B cell (primary cell): Measurements from ENCODE around the gene TYSND1.

ENCODE experiments used
- EZH2 ChIP-seq: IDR thresholded peaks from 2 replicates; pipeline ENCODE4 v1.6.1; 2012; ENCODE audit warnings: borderline replicate concordance, low read depth, mild to moderate bottlenecking, moderate library complexity, low read length; ENCODE audit not compliant: insufficient read depth, poor library complexity, severe bottlenecking
- TF ChIP-seq, protein P1 (sequence below): fragments of 200-600 bp; IDR thresholded peaks from one replicate; pipeline ENCODE4 v1.8.0; 2022; ENCODE audit warnings: antibody characterized with exemption, mild to moderate bottlenecking

DNA sequence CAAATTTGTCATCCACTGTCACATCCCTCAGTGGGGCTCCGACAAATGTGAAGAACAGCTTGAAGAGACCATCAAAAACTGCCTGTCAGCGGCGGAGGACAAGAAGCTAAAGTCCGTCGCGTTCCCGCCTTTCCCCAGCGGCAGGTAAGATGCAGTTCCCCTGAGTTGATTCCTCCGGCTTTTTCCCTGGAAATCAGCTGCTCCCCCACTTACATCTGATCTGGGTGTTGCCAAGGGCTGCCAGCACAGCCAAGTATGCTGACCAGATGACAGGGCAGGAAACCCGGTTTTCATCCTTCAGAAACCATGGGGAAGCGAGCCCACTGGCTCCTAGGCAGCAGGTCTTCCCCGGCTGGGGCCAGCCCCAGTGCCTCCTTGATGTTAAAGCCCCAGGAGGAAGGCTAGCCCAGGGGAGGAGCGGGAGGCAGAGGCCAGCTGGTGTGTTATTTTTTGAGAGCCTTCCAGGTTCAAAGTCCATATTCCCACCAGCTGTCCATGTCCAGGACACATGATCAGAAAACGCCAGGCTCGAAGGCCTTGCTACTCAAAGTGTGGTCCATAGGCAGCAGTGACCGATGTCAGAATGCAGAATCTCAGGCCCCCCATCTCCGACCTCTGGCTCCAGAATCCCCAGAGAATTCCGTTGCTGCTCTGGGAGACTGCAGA, 37.3 kb downstream of the TYSND1 start:
- TF ChIP-seq, protein P1, sequence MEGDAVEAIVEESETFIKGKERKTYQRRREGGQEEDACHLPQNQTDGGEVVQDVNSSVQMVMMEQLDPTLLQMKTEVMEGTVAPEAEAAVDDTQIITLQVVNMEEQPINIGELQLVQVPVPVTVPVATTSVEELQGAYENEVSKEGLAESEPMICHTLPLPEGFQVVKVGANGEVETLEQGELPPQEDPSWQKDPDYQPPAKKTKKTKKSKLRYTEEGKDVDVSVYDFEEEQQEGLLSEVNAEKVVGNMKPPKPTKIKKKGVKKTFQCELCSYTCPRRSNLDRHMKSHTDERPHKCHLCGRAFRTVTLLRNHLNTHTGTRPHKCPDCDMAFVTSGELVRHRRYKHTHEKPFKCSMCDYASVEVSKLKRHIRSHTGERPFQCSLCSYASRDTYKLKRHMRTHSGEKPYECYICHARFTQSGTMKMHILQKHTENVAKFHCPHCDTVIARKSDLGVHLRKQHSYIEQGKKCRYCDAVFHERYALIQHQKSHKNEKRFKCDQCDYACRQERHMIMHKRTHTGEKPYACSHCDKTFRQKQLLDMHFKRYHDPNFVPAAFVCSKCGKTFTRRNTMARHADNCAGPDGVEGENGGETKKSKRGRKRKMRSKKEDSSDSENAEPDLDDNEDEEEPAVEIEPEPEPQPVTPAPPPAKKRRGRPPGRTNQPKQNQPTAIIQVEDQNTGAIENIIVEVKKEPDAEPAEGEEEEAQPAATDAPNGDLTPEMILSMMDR, result no peak
- TF ChIP-seq EZH2, result no peak
